ENCODE data around the gene COQ10B.
A peak's percentile ranks its signal among the peaks of the same experiment; 100 is the strongest.
"Not testable (repeated sequence)": the region's sequence is repeated elsewhere in the genome, so short reads cannot be mapped to it uniquely, and the experiment has no call there.

COQ10B gene

DNA sequence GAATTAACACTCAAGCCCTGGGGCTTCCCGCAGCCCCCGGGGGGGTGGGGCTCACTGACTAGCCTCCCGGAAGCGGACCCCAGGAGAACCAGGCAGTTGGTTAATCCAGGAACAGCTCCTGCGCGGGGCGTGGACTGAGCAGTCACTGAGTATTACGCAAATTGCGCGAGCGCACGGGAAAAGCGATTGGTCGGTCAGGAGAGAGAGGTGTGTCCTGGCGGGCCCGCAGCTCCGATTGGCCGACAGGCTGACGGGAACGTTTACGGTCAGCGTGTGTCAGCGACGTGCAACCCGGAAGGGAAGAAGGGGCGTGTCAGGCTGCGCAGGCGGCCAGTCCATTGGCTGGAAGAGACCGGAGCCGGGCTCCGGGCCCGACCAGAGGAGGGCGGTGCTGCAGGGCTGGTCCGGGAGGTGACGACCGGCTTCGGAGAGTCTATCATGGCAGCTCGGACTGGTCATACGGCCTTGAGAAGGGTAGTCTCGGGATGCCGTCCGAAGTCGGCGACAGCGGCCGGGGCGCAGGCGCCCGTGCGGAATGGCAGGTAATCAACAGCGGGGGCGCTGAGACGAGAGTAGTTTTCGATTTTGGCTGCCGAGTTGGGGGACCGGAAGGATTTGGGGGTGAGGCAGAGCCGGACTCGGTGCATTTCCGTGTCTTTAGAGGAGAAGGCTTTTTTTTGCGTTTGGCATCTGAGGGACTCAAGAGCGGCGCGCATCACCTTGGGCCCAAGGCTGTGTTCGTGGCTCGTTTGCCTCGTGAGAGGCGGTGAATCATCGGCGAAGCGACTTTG is at the start of gene COQ10B:
Gene COQ10B, plus strand, starts transcription at position 430 of the 791 bp plus-strand sequence. Its CDS starts 9 bp downstream, at position 439.
- DNase-seq = peak; percentile 99

DNA sequence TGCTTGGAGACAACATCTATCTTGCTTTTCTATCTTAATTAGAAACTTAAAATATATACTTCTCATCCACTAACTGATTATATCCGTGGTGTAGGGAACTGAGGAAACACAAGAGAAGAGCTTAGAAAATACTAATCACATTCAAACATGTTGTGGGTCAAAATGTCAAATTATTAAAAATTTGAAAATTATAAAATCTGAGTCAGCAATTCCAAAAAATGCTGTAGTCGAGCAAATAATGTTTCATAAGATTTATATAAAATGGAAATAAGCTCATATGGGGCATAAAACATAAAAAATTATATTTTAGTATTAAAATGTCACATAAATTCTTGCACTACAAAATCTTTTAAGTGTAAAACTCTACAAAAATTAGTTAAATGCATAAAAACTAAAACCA is 47.8 kb upstream of the COQ10B start:
- DNase-seq = no peak

DNA sequence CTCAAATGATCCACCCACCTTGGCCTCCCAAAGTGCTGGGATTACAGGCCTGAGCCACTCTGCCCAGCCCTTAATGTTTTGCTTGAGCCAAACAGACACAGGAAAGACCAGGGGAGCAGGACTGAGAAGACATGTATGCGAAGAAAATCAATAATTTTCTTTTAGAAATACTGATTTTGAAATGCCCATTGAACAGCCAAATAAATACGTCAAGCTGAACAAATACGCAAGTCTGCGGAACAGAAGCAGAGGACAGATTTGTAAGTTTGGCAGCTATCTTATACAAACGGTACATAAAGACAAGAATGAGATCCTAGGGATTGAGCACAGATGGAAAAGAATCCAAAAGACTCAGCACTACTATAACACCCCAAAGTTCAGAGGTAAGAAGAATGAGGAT is 39.3 kb upstream of the COQ10B start:
- no peak for DNase-seq

DNA sequence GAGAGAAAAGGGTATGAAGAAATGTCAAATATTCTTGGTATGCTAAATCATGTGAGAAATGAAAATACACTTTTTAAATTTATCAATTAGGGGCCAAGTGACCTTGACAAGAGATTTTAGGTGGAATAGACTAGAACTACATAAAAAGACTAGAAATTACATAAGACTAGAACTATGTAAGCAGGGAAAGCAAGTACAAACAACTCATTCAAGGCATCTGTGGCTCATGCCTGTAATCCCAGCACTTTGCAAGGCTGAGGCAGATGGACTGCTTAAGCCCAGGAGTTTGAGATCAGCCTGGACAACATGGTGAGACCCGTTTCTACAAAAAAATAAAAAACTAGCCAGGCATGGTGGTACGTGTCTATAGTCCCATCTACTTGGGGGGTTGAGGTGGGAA is 38.8 kb upstream of the COQ10B start:
- no peak for DNase-seq

DNA sequence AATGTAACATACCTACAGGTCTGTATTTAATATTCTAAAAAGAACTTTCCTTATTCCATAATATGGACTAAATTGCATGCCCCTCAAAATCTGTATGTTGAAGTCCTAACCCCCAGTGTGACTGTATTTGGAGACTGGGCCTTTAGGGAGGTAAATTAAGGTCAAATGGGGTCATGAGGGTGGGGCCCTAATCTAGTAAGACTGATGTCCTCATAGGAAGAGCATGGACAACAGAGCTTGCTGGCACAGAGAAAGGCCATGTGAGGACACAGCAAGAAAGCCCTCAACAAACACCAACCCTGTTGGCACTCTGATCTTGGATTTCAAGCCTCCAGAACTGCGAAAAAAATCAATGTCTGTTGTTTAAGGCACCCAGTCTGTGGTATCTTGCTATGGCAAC is 37.1 kb upstream of the COQ10B start:
- DNase-seq = no peak

DNA sequence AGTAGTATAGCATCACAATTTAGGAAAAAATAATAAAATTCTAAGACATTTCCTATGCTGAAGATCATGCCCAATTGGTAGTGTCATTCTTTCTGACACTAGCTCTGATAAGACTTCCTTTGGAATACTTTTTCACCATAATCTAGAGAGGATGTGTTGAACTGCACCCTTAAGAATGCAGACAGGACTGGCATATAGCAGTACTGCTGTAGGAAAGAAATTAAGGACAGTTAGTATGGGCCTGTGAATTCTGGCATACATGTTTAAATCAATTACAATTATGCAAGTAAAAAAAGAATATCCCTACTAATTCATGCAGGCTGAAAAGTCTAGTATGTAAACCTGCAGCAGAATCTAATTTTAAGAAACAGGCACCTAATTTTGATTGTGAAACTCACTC is 33.9 kb upstream of the COQ10B start:
- DNase-seq = no peak

DNA sequence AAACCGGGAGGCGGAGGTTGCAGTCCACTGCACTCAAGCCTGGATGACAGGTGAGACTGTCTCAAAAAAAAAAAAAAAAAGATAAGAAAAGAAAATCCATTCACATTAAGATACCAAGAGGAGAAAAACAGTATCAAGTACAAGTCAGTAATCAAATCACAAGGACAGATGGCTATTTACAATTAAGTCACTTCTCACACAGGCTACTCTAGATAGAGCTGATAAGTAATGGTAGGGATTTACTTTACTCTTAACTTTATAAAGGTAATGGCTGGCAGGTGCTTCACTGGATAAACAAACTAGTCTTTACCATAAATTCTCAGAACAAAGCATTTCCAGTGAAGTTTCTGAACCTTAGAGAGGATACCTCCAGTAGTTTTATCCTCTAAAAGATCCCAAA is 30.0 kb upstream of the COQ10B start:
- DNase-seq = no peak

DNA sequence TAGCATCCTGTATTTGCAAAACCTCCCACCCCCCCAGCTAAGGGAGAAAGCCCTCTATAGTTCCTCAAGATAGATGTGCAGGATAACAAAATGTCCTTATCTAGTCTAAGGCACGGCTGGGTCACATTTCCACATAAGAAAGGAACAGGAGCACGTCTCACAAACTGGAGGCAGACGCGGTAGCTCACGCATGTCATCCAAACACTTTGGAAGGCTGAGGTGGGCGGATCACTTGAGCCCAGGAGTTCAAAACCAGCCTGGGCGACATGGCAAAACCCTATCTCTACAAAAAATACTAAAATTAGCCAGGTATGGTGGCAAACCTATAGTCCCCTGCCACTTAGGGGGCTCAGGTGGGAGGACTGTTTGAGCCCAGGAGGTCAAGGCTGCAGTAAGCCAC is 27.8 kb upstream of the COQ10B start:
- no peak for DNase-seq

DNA sequence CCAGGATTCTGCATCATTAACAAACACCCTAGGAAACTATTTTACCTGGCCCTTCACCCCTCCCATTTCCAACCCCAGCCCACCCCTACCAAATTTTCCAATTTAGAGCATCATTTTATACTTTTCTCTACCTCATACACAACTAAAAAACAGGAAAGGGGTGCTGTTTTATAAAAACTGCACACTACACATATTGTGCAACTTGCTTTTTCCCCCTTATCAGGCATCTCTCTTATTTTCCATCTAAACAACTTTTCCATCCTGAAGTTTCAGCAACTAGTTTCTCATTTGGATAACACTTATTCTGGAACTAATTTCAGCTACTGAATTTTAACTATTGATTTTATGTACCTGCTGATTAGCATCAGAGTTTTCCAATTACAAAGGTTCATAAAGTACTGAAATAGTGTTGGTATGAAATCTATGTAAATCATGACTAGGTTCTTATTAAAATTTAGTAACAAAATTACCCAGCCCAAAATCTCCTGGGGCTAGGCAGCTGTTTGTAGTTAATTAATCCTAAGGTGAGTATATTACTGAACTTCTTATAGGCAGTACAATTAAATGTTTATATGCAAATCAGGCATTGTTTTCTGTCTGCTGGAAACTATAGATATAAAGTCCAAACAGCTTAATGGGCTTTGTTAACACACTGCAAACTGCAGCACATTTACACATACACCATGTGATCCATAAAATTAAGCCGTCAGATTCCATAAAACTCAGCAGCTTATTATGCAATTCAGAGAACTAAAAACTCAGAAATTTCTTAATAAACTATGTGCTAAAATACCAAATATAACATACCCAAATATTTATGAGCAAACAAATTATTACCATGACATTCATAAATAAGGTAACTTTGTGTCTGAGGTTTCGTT is 26.4 kb upstream of the COQ10B start:
- DNase-seq = no peak

DNA sequence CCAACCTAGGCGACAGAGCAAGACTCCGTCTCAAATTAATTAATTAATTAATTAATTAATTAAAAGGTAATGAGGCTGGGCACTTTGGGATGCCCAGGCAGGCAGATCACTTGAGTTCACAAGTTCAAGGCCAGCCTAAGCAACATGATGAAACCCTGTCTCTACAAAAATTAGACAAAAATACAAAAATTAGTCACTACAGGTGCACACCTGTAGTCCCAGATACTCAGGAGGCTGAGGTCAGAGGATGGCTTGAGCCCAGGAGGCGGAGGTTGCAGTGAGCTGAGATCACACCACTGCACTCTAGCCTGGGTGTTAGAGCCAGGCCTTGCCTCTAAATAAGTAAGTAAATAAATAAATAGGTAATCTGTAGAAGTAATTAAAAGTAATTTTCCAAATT is 25.4 kb upstream of the COQ10B start:
- no peak for DNase-seq

DNA sequence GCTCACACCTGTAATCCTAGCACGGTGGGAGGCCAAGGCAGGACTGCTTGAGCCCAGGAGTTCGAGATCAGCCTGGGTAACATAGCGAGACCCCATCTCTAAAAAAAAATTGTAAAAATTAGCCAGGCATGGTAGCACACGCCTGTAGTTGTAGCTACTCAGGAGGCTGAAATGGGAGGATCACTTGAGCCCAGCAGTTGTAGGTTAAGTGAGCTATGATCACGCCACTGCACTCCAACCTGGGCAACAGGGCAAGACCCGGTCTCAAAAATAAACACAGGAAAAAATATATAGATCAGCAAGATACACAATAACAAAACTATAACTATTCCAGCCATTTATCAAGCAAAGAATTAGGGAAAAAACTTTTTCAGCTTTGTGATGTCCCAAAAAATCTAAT is 21.5 kb upstream of the COQ10B start:
- DNase-seq = no peak

DNA sequence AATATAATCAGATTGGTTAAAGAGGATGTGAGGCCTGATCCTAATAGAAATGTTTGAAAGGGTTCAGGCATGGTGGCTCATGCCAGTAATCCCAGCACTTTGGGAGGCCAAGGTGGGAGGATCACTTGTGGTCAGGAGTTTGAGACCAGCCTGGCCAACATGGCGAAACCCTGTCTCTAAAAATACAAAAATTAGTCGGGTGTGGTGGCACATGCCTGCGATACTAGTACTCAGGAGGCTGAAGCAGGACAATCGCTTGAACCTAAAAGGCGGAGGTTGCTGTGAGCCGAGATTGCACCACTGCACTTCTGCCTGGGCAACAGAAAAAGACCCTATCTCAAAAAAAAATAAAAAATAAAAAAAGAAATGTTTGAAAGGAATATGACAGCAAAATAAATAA is 20.8 kb upstream of the COQ10B start:
- not testable (repeated sequence) for DNase-seq

DNA sequence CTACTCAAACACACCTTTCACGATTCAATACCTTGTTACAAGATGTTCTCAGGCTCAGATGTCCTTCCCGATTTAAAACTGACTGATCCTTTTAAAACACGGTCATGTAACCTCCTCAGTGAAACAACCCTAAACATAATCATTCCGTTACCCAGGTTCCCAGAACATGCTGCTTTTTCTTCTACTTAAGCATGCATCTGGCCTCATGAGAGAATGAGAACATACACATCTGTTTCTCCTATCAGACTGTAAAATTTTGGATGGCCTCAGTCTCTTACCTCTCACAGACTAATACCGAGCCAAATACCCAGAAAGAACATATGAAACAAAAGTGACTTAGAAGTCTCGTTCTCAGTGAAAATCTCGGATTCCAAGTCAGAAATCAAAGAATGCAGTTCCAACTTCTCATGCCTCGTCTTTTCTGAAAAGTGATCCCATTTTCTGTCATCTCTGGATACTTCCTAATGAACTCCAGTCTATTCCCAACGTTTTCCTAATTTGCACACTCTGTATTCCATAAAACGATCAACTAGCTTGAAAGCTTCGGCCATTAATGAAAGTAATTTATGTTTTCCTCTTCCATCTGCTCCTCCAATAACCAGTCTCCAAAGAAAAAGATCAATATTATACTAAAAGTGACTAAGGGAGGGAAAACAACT is 19.4 kb upstream of the COQ10B start:
- no peak for DNase-seq

DNA sequence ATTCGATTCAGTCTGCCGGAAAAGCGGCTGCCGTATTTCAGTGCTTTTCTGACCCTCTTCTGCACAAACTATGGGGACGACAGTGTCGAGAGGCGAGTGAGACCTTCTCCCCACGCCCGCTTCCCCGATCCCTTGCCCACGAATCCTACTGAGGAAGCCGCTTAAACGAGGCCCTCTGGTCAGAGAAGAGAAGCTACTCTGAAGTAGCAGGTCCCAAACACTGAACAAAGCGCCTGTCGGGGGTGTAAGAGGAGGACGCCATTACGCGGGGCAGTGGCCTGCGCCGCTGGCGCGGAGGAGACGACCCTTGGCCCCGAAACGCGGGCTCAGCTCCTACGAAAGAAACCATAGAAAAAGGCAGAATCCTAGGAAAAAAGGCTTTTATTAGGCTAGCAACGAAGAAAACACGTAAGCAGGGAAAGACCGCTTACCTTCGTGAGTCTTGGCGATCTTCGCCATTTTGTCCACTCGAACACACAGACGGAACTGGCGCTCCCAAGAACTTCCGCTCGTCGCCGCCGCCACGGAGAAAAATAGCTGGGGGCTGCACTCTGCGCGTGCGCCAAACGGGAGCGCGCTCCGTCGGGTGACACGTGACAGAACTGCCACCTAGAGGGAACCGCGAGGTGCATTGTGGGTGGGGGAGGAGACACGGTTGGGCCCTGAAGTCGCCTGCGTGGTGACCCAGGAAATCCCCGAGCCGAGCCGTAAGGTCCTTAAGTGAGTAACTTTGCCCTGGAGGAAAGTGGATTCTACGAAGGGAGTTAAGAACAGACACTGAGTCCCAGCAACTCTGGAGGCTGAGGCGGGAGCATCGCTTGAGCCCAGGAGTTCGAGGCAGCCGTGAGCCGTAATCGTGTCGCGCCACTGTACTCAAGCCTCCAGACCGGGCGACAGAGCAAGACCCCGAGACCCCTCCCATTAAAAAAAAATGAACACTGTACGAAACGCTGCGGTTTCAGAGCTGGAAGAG is 18.5 kb upstream of the COQ10B start, which contains the start of gene SF3B1:
Gene SF3B1, minus strand, starts transcription at position 488 of the 973 bp plus-strand sequence. Its CDS starts 29 bp downstream, at position 459.
- DNase-seq = peak; percentile 99

DNA sequence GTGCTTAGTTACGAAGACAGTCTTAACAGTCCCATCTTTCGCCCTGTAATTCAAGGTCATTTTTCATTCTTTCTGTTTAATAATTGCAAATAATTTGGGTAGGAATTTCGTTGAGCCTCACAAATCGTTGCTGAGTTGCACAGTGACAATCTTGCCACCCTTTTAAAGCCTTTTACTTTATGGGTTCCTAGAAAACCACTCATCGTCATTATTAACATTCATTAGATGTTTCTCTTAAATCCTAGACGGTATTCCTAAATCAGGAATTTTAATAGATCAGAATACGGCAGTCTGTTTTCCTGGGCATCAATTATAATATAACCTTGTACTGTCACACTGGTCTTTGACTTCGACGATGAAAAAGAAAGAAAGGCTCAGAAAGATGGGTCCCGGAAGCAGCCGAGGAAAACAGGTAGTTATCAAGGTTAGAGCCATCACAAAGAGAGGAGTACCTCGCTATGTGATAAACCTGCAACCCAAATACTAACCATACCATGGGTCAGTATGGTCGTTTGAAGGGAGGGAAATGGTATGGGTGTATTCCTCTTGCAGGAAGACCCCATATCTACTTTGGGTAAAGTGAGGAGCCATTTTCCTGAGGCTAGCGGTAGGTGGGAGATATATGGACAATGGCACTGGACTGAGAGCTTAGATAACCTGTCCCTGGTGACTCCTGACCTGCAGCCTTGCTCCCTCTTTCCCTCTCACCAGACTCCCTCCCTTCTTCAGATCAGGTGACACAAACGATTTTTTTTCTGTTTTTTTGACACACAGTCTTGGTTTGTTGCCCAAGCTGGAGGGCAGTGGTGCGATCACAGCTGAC is 17.5 kb upstream of the COQ10B start:
- no peak for DNase-seq

DNA sequence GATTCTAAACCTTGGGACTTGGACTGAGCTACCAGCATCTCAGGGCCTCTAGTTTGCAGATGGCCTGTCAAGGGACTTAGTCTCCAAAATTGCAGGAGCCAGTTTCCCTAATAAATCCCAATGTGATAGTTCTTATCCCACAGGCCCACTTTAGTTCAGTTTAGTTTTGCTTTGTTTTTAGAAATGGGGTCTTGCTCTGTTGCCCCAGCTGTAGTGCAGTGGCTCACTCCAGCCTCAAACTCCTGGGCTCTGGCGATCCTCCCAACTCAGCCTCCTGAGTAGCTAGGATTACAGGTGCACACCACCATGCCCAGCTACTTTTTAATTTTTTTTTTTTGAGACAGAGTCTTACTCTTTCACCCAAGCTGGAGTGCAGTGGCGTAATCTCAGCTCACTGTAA is 16.0 kb upstream of the COQ10B start:
- DNase-seq = no peak

DNA sequence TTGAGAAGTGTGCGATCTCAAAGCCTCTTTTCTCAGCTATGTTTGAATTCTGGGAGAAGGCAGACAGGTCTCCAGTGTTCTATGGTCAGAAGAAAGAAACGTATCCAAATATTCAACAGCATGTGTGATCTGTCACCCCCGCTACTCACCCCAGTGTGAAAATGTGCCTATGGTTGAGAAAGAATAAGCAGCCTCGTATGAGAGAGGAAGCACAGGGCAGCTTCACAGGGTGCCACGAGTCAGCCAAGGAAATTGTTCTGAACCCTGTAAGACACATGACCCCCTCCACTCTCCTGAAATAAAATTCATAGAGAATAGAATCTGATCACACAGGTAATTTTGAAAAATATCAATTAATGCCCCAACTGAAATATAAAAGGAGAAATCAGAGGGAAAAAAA is 10.5 kb upstream of the COQ10B start:
- DNase-seq = no peak

DNA sequence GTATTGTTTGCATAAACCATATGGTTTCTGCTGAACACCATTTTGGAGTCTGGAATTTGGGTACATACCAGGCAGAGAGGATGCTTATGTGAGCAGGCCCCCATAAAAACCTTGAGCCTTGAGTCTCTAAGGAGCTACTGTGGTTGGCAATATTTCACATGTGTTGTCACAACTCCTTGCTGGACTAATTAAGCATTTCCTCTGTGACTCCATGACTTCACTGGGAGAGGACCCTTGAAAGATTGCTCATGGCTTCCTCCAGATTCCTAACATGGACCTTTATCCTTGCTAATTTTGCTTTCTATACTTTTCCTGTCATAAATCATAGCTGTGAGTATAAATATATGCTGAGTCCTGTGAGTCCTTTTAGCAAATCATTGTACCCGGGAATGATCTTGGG is 7.6 kb upstream of the COQ10B start:
- no peak for DNase-seq

DNA sequence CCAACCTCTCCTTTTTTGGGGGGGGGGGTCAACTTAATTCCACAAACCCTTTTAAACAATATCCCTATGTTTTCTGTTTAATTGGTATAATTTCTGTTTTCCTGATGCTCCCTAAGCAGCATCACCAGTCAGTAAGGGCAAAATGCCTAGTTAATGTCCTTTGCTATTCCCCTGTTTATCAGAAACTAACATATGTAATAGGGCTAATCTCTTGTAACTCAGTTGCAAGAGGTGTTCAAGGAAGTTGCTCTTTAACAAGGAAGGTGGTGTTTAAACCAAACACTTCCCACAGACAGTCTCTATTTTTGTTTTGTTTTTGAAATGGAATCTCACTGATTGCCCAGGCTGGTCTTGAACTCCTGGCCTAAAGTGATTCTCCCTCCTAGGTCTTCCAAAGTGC is 6.5 kb upstream of the COQ10B start:
- no peak for DNase-seq

DNA sequence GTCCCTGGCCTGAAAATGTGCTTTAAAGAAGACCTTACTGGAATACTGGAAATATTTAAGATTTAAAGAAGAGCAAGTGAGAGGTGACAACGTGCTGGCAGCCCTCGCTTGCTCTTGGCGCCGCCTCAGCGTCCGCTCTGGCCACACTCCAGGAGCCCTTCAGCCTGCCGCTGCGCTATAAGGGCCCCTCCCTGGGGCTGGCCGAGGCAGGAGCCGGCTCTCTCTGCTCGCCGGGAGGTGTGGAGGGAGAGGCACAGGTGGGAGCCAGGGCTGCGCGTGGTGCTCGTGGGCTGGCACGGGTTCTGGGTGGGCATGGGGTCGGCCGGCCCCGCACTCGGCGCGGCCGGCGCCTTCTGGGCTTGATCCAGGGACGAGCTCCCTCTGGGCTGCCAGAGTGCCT is 2.9 kb upstream of the COQ10B start:
- DNase-seq = no peak

DNA sequence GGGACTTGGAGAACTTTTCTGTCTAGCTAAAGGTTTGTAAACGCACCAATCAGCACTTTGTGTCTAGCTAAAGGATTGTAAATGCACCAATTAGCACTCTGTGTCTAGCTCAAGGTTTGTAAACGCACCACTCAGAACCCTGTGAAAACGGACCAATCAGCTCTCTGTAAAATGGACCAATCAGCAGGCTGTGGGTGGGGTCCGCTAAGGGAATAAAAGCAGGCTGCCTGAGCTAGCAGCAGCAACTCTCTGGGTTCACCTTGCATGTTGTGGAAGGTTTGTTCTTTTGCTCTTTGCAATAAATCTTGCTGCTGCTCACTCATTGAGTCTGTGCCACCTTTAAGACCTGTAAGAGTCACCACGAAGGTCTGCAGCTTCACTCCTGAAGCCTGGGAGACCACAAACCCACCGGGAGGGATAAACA is 2.4 kb upstream of the COQ10B start:
- not testable (repeated sequence) for DNase-seq
